Renal pelvis (tissue), 4 donors: ENCODE data around the gene CAMKK1. TPM values are rescaled to one million over a fixed set of nuclear protein-coding genes. Genes with fewer than 3 reads are reported as not detected.
A peak's percentile ranks its signal among the peaks of the same experiment; 100 is the strongest.
"Not testable (repeated sequence)": the region's sequence is repeated elsewhere in the genome, so short reads cannot be mapped to it uniquely, and the experiment has no call there.

ENCODE experiments used
- DNase-seq: peaks from one replicate; pipeline ENCODE4 v3.0.0-alpha.2; 2013
- polyA plus RNA-seq, 3 donors: library from polyadenylated mRNA; unstranded; fragments of 120-200 nt; gene quantifications; one replicate each; pipeline ENCODE4 v1.2.1, GENCODE V29; 2013; ENCODE audit not compliant: insufficient read length in 3 of 3

Gene CAMKK1
- polyA plus RNA-seq, 3 donors: 4.1 to 4.9 (median 4.8) TPM

DNA sequence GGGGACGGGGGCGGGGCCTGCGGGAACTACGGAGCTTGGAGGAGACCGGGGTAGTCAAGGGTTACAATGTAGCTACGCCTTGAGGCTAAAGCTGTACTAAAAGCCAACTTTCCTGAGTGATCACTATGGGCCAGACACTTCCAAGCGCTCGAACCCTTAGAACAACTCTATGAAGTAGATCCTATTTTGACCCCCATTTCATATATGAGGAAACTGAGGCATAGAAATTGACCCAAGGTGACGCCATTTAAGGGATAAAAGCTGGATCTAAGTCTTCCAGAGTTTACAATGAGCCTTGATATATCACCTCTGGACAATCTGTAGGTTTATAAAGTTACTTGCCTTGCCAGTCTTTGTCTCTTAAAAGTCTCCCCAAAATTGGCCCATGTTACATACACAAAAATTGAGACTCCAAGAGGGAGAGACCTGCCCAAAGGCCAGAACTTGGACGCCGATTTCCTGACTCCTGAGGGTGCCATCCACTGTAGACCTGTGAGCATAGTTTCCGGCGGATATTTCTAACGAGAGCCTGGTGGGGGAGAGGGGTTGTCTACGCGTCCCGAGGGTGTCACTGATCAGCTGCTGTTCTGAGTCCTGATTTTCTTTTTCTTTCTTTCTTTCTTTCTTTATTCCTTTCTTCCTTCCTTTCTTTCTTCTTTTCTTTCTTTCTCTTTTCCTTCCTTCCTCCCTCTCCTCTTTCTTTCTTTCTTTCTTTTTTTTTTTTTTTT lies 46.3 kb downstream of the CAMKK1 start:
- no peak for DNase-seq

DNA sequence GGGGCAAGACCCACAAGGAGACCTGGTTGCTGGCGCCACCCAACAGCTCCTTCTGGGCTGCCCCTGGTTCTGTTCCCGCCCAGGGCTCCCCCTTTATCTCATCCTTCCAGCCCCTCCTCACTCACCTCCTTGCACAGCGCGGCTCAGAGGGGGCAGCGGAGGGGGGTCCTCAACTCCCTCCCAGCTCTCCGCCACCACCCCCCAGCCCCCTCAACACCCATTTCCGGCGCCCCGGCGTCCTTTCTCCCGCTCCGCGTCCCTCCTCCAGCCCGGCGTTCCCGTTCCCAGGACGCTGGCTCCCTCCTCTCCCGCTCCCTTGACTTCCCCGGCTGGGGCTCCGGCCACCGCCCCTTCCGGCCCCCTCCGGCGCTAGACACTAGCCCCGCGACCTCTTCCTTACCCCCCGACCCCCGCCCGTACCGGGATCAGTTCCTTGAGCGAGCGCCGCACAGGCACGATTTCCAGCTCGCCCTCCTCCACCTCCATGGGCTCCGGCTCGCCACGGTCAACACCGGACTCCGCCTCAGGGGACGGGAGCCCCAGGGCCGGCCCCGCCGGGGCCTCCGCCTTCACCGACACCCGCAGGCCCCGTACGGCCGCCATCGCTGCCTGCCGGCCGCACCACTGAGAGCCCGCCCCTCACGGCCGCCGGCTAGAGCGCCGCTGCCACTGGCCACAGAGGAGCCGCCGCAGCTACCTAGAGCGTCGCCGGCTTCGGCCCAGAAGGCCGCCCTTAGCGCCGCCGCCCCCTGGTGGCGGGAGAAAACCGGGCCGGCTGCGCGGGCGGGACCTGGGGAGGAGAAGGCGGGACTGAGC lies 47.0 kb downstream of the CAMKK1 start, which contains the start of gene NCBP3:
TSS of gene NCBP3 (minus strand) at position 626 of the 816 bp plus-strand sequence. CDS start at position 603, 23 bp downstream.
- peak; percentile 94 for DNase-seq

DNA sequence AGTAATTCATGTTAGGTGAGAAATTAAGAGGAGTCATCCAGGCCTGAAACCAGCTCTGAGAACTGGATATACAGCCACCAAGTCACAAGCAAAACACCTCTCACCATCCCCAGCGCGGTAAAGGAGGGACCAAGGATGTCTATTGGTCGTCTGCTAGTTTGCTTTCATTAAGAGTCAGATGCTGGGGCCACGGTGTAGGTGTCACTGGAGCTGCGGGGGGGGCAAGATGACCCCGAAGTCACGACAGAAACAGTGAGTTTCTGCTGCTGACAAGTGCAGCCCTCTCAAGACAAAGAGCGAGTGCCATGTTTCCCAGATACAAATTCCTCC lies 47.6 kb downstream of the CAMKK1 start:
- peak; percentile 24 for DNase-seq

DNA sequence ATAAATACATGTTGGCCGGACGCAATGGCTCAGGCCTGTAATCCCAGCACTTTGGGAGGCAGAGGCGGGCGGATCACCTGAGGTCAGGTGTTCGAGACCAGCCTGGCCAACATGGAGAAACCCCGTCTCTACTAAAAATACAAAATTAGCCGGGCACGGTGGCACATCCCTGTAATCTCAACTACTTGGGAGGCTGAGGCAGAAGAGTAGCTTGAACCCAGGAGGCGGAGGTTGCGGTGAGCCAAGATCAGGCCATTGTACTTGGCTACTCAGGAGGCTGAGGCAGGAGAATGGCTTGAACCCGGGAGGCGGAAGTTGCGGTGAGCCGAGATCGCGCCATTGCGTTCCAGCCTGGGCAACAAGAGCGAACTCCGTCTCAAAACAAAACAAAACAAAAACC lies 48.3 kb downstream of the CAMKK1 start:
- DNase-seq: not testable (repeated sequence)

DNA sequence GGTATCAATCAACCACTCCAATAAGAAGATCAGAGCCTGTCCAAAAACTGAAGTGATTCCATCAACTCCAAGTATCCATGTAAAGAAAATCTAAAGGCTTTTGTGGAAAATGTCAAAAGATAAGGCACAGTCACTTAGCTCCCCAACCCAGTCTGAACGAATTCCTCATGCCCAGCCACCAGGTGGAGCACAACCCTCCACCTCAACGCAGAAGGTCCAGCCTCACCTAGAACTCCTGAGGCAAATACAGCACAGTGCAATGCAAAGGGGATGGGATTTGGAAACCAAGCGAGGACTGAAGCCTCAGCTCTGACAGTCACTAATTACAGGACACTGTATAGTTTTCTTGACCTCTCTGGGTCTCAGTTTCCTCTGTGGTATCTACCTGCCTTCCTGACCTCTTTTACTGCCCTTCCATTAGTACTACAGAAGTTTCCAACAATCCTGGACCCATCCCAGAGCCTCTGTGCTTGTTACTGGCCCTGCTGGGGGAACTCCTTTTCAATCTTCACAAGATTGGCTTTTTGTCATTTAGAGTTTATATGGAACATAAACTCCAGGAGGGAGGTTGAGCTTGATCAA lies 48.8 kb downstream of the CAMKK1 start:
- peak; percentile 23 for DNase-seq

DNA sequence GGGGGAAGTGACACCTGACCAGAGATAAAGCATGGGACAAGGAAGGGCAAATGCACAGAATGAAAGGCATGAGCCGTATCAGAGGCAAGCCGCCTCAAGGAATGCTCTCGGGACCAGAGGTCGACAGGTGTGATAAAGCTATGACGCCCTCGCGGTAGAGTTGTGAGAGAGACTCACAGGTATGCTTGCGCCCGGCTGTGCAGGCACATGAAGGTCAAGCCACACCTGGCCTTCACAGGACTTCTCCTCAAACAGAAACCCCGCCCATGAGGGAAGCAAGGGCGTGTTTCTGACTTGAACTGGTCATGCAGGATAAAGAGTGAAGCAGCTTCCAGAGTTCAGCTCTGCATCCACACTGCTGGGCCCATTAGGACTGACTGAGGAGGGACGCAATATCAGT lies 54.6 kb downstream of the CAMKK1 start:
- DNase-seq: no peak

DNA sequence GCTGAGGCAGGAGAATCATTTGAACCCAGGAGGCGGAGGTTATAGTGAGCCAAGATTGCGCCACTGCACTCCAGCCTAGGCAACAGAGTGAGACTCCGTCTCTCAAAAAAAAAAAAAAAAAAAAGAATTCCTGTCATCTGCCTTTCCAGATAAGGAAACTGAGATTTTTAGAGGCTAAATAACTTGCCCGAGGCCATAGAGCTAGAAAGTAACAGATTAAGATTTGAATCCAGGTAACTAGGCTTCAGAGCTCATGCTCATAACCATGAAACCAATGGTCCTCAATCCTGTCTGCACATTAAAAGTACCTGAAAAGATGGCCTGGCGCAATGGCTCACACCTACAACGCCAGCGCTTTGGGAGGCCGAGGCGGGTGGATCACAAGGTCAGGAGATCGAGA lies 56.3 kb downstream of the CAMKK1 start:
- no peak for DNase-seq

DNA sequence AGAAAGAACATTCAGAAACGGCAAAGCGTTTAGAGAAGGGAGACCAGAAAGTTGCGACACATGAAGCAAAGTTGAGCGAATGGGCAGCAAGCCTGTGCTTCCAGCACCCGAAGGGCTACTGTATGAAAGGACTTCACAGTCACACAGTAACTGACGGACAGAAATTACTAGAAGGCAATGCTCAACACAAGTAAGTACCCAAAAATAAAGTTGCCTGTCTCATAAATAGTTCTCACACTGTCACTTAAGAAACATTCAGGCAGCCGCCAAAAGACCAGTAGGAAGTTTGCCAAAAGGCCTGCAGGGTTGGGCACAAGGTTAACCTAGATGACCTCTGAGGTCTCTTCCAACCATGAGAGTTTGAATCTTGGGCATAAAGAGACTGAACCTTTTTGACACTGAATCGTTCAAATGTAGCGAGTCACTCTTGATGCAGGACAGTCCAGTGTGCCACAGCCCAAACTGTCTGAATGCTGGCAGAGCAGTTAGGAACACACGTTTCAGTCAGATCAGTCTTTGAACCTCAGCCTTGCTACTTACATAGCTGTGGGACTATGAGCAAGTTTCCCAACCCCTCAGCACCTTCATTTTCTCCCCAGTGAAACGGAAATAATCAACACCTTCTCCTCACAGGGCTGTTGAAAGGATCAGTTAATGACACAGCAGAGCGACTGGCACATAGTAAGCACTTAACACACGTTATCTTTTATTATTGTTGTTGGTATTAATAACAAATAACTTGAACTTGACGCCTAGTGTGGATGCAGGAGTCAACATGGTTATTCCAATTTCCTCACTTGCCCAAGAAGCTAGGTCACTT lies 57.2 kb downstream of the CAMKK1 start:
- no peak for DNase-seq

DNA sequence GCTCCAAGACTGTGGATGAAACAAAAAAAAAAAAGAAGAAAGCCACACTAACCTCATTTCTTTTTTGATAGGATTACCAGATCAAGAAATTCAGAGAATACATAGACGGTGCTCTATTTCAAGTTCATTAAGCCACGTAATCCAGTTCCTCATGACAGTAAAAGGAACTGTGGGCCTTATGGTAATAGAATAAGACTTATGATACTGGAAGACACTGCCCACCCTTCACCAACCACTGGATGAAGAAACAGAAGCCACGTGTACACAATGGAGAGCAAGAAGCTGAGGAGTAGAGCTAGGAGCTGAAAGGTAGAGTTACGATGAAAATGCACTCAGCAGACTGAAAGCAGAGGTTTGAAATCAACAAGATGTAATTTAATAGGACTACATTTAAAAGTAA lies 58.0 kb downstream of the CAMKK1 start:
- no peak for DNase-seq

DNA sequence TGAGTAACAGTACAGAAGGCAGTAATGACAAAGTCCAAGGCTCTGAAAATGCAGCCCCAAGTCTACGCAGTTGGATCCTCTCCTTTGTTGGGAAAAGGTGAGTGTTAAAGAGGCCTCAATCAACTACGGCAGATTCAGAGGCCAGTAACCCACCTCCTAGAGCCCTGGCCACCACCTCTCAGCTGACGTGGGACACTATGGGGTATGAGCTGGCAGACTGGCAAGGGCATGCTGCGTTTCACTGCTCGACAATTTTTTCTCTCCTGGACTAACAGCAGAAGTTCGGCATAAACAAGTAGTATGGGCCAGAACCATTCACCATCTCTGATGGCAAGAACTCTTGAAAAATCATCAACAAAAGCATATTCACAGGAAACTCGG lies 64.0 kb downstream of the CAMKK1 start:
- no peak for DNase-seq

DNA sequence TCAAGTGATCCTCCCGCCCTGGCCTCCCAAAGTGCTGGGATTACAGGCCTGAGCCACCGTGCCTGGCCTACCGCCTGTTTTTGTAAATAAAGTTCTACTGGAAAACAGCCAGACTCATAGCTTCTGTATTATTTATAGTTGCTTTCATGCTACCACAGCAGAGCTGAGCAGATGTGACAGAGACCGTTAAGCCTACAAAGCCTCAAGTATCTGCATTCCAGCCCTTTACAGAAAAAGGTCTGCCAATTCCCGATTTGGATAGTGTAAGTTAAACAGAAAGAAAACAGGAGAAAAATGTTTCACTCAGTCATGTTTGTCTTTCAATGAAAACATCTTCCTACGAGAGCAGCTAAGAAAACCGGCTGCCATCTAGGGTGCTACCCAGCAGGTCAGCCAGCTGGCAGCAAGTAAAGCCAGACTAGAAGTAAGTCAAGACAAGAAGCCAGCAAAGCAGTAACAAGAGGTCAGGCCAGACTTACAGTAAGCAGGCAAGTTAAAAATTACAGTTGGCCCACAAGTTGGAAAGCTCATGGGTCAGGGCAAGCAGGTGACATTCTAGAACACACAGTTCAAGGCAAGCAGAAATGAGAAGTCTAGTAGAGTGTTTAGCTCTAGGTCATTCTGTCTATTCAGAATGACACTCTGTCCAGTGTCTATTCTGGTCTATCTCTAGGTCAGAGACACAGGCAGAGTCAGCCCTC lies 64.6 kb downstream of the CAMKK1 start:
- no peak for DNase-seq

DNA sequence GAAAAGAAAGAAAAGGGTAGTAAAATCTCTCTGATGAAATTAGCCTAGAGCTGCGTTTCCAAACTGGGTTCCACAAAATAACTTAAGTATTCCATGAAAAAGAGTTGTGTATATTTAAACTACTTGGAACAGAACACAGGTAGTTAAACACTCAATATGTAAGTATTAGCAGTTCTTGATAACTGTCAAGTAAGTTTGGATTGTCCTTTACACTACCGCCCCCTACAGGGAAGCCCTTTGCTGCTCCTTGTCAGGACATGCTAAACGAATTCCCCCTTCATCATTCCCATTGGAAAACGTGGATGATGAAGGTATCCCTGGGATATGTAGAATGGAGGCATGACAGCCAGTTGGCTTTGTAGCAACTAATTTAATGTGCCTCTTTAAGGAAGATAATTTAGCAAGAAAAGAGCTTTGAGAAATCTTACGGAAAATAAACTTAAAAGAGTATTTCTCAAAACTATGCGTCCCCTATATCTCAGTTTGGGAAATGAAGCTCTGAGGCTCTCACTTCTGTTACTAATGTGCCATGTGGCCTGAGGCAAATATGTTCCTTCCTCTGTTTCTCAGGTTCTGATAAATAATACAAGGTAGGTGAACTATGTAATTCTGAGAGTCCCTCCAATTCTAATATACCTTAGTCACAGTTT lies 65.6 kb downstream of the CAMKK1 start:
- DNase-seq: peak; percentile 42

DNA sequence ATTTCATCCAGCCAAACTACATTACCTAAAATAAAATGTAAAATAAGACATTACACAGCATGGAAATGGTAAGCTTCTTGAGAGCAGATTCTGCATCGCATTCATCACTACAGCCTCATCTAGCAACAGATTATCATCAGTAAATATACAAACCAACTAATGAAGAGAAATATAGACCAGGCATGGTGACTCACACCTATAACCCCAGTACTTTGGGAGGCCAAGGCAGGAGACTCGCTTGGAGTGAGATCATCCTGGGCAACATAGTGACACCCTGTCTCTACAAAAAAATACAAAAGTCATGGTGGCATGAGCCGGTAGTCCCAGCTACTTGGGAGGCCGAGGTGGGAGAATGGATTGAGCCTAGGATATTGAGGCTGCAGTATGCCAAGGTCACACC lies 66.7 kb downstream of the CAMKK1 start:
- no peak for DNase-seq

DNA sequence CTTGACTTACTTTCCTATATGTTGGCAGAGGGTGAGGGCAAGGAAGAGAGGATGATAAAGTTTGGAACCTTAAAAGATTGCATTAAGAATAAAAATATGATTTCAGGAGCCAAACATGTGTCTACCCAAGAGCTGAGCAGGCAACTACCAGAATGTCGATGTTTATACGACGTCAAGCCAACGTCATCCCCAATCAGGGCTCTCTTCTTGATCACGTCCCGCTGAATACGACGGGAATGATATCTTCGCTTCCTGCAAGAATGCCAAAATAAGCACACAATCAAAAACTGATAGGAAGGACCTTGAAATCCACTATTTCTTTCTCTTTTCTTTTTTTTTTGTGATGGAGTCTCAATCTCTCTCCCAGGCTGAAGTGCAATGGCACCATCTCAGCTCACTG lies 71.8 kb downstream of the CAMKK1 start:
- no peak for DNase-seq

DNA sequence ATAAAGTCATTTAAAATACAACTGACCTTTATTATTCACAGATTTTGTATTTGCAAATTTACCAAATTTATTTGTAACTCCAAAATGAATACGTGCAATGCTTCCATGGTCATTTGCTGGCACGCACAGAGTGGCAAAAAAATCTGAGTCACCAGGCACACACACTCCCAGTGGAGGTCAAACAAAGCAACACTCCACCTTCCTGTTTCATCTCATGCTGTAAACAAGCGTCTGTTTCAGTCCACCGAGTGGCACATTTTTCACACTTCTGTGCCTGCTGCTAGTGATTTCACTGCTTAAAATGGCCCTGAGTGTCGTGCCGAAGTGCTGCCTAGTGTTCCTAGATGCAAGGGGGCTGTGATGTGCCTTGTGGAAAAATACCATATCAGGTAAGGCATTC lies 74.1 kb downstream of the CAMKK1 start:
- DNase-seq: no peak

DNA sequence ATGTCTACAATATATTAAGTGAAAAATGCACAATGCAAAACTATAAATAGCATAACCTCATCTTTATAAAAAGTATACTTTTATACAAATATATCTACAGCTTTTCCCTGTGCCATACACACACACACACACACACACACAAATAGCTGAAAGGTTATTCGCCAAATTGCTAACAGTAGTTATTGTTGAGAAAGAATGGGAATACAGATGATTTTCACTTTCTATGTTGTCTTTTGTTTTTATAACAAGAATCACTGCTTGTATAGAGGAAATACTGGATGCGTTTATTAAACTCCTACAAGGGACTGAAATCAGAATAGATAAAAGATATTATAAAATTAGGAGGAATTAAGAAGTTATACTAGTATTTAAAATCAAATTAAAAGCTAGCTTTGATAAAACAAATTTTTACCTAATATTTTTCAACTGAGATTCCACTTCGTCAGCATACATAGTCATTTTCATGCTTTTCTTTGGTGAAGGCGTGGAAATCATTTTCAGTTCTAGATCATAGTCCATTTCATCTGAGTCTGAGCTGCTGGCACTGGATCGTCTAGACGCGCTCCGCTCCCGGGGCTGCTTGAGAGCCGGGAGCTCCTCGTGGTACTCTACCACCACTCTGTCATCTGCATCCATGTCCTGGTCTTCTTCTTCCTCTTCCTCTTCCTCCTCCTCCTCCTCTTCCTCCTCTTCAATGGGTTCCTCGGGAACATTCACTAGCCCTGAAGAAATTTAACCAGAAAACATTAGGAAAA lies 74.8 kb downstream of the CAMKK1 start:
- no peak for DNase-seq

DNA sequence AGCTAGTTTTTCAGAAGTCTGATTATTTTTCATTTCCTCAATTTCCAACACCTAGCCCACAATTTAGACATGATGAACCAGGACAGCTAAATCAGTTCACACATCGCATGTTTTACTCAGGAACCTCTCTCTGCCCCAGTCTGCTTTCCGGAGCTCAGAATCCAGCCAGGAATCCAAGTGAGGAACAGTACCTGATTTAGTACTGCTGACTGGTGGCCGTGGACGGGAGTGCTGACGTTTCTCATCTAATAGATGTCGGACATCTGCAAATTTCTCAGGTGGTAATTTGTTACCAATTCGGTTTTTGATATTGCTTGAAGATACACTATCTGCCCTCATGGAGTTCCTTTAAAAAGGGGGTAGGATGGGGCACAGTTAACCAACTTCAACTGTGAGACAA lies 76.9 kb downstream of the CAMKK1 start:
- no peak for DNase-seq

DNA sequence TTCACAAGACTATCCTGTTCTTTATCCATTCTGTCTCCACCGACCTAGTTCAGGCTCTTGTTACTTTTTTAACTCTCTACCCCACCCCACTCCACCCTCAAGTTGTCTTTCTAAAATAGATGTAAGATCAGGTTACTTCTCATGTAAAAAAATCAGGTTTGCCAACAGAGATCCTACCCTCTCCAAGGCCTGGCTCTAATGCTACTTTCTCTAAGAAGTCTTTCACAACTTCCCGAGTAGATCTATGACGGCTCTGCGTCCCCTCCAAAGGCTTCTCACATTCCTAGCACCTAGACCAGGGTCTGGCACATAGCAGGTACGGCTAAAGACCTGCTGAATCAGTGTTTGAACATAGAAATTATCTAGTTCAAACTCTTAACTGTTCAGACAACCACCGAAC lies 77.7 kb downstream of the CAMKK1 start:
- DNase-seq: no peak

DNA sequence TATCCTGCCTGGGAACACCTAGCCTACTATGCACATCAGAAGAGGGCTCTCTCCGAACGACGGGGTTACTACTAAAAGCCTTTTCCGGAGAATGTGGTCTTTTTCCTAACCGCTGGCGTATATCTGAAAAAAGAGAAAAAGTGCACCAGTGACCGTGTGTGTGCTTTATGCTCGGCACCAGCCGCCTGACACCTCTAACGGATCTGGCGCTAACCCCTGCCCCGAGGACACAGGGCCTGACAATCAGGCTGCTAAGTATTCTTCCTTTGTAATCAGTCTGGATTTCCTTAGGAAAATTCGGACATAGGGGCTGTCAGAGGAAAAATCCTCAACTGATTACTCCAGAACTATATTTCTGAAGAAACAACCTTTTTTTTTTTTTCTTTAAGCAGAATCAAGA lies 78.5 kb downstream of the CAMKK1 start:
- no peak for DNase-seq

DNA sequence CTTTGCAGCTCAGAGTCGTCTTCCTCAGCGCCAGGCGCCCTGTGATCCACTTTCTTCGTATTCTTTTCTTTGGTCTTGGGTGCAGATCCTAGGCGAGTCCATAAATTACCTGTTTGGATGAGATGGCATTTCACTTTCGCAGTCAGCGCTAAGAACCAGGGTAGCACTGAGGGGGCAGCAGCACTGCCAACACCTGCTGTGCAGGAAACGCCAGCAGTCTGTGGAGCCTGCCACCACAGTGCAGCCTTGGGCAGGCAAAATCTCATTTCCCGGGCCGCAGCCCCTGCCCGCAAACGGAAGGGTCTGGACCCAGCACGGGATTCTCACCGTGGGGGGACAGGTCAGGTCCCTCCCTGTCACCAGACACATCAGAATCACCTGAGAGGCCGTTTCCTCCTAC lies 79.7 kb downstream of the CAMKK1 start:
- no peak for DNase-seq
